Measurements from ENCODE around the gene BCL7A. TPM values are rescaled to one million over a fixed set of nuclear protein-coding genes. Genes with fewer than 3 reads are reported as not detected.

Gene BCL7A
- total RNA-seq, 1 experiment from 2014 or later, result 31.6 TPM

GRCh38 chr12:122031342-122032216, 9.9 kb downstream of the BCL7A start:
- POLR2A ChIA-PET (ENCODE audit: unreplicated experiment), result no interaction called here
- ATAC-seq (peak; percentile 73), DNase-seq (peak; percentile 59)
- Histone ChIP-seq H4K20me1 (ENCODE audit: low read length) (peaks cover 20% of the 10 kb centered on the region; the same call in 1 of the 2 replicates), H3K9me3 (ENCODE audit: low read length) (no peaks in the 10 kb centered on the region), H3K4me2 (ENCODE audit: low read length) (no peak overlapping the region), H3K27me3 (ENCODE audit: low read length) (no peaks in the 10 kb centered on the region), H3K9me2 (replicated peaks; ENCODE audit: low read length) (no peaks in the 10 kb centered on the region), H2AFZ (ENCODE audit: low read length) (no peak overlapping the region), H3K79me2 (ENCODE audit: low read length) (peaks cover 82% of the 10 kb centered on the region), H3K4me1 (ENCODE audit: insufficient read depth, low read length) (peaks cover 13% of the 10 kb centered on the region), H3K4me3 (ENCODE audit: low read length) (no peak overlapping the region), H3K27ac (ENCODE audit: low read length) (no peak overlapping the region), H3K9ac (ENCODE audit: low read length) (no peak overlapping the region), H3K36me3 (ENCODE audit: low read depth, low read length) (peaks cover 18% of the 10 kb centered on the region), H3F3A (ENCODE audit: low read length, unreplicated experiment) (no peaks in the 10 kb centered on the region)
- TF ChIP-seq, protein P1, sequence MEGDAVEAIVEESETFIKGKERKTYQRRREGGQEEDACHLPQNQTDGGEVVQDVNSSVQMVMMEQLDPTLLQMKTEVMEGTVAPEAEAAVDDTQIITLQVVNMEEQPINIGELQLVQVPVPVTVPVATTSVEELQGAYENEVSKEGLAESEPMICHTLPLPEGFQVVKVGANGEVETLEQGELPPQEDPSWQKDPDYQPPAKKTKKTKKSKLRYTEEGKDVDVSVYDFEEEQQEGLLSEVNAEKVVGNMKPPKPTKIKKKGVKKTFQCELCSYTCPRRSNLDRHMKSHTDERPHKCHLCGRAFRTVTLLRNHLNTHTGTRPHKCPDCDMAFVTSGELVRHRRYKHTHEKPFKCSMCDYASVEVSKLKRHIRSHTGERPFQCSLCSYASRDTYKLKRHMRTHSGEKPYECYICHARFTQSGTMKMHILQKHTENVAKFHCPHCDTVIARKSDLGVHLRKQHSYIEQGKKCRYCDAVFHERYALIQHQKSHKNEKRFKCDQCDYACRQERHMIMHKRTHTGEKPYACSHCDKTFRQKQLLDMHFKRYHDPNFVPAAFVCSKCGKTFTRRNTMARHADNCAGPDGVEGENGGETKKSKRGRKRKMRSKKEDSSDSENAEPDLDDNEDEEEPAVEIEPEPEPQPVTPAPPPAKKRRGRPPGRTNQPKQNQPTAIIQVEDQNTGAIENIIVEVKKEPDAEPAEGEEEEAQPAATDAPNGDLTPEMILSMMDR (conservative IDR thresholded peaks at IDR 0.05; ENCODE audit: low read depth, low read length), result peak; percentile 85
- TF ChIP-seq EZH2phosphoT487 (IDR thresholded peaks at IDR 0.05; ENCODE audit: borderline replicate concordance, low read length), result no peak
- BruUV-seq (replicated peaks), result no TSS peak
- intact Hi-C loops (cut with micrococcal nuclease), result no loop called here
- CTCF ChIA-PET, result interaction anchor here (0.6 kb wide), 1 partner anchor 41 kb away, joined by 3 read pairs; no protein-coding TSS in a partner anchor

DNA sequence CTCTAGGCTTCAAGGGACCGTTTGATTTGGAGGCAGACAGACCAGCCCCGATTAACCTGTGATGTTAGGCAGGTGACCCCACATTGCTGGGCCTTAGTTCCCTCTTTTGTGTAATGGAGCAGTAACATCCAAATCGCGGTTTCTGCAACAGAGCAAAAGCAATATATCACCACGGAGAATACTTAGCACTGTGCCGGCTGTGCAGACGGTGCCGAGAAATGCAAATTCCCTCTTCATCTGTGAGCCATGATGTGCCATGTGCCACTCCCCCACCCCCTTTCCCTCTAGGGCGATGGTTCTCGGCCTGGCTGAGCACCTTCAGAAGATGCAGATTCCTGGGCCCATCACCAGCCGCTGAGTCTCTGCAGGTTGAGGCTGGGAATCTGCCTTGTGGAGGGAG, 10.9 kb downstream of the BCL7A start:
- POLR2A ChIA-PET (ENCODE audit: unreplicated experiment), result no interaction called here
- peaks cover 20% of the 10 kb centered on the region; the same call in 1 of the 2 replicates for H4K20me1 ChIP-seq (ENCODE audit: low read length)
- H3F3A ChIP-seq (ENCODE audit: low read length, unreplicated experiment), result no peaks in the 10 kb centered on the region
- H3K9me2 ChIP-seq (replicated peaks; ENCODE audit: low read length), result no peaks in the 10 kb centered on the region
- no peak overlapping the region for H3K27ac ChIP-seq (ENCODE audit: low read length)
- intact Hi-C loops (cut with micrococcal nuclease), result no loop called here
- ATAC-seq (no peak), DNase-seq (no peak)
- no peak overlapping the region for H3K4me2 ChIP-seq (ENCODE audit: low read length)
- peaks cover 13% of the 10 kb centered on the region for H3K4me1 ChIP-seq (ENCODE audit: insufficient read depth, low read length)
- peaks cover 22% of the 10 kb centered on the region for H3K36me3 ChIP-seq (ENCODE audit: low read depth, low read length)
- no peak overlapping the region for H3K4me3 ChIP-seq (ENCODE audit: low read length)
- no peak overlapping the region for H2AFZ ChIP-seq (ENCODE audit: low read length)
- TF ChIP-seq, protein P1 (conservative IDR thresholded peaks at IDR 0.05; ENCODE audit: low read depth, low read length), result no peak
- TF ChIP-seq EZH2 (IDR thresholded peaks at IDR 0.05; ENCODE audit: low read length, unreplicated experiment) (no peak), EZH2phosphoT487 (IDR thresholded peaks at IDR 0.05; ENCODE audit: borderline replicate concordance, low read length) (no peak)
- peaks cover 72% of the 10 kb centered on the region for H3K79me2 ChIP-seq (ENCODE audit: low read length)
- CTCF ChIA-PET, result no interaction called here
- BruUV-seq (replicated peaks), result no TSS peak
- H3K9ac ChIP-seq (ENCODE audit: low read length), result no peak overlapping the region
- no peaks in the 10 kb centered on the region for H3K27me3 ChIP-seq (ENCODE audit: low read length)
- H3K9me3 ChIP-seq (ENCODE audit: low read length), result no peaks in the 10 kb centered on the region

DNA sequence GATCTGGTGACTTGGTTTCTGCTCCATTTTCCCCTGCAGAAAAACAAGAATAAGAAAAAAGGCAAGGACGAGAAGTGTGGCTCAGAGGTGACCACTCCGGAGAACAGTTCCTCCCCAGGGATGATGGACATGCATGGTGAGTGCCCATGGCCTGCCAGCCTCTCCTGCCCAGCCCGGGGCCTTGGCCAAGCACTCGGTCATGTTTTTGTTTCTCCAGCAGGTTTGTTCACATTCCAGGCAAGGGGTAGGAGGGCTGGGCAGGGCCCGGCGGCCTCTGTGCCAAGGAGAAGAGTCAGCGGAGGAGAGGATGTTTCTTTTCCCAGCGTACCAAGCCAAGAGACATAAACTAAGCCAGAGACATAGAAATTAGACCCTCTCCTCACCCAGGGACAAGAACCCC, 13.6 kb downstream of the BCL7A start:
- Histone ChIP-seq H3K9me2 (replicated peaks; ENCODE audit: low read length) (no peaks in the 10 kb centered on the region), H3K4me3 (ENCODE audit: low read length) (no peak overlapping the region), H3K9me3 (ENCODE audit: low read length) (no peaks in the 10 kb centered on the region), H4K20me1 (ENCODE audit: low read length) (0 out of 2 replicates have a peak, but pooled peaks cover 3% of the 10 kb centered on the region), H3K27me3 (ENCODE audit: low read length) (no peaks in the 10 kb centered on the region), H3K79me2 (ENCODE audit: low read length) (peaks cover 44% of the 10 kb centered on the region), H3K4me1 (ENCODE audit: insufficient read depth, low read length) (peaks cover 13% of the 10 kb centered on the region), H3K36me3 (ENCODE audit: low read depth, low read length) (peaks cover 31% of the 10 kb centered on the region), H3K27ac (ENCODE audit: low read length) (peak overlapping the region; percentile 39), H2AFZ (ENCODE audit: low read length) (no peak overlapping the region), H3K4me2 (ENCODE audit: low read length) (peak overlapping the region; percentile 60), H3K9ac (ENCODE audit: low read length) (no peak overlapping the region), H3F3A (ENCODE audit: low read length, unreplicated experiment) (no peaks in the 10 kb centered on the region)
- intact Hi-C loops (cut with micrococcal nuclease), result no loop called here
- no peak for TF ChIP-seq EZH2phosphoT487 (IDR thresholded peaks at IDR 0.05; ENCODE audit: borderline replicate concordance, low read length)
- TF ChIP-seq, protein P1 (conservative IDR thresholded peaks at IDR 0.05; ENCODE audit: low read depth, low read length), result no peak
- TF ChIP-seq EZH2 (IDR thresholded peaks at IDR 0.05; ENCODE audit: low read length, unreplicated experiment), result no peak
- ATAC-seq, result peak; percentile 75
- ChIA-PET POLR2A (ENCODE audit: unreplicated experiment) (no interaction called here), CTCF (no interaction called here)
- BruUV-seq (replicated peaks), result no TSS peak
- DNase-seq, result peak; percentile 81
